H9 (cell line): ENCODE results near the gene COL27A1. TPM values are rescaled to one million over a fixed set of nuclear protein-coding genes. Genes with fewer than 3 reads are reported as not detected.

Experiments used
- DNase-seq: peaks from one replicate; pipeline ENCODE4 v3.0.0-alpha.2; 2017
- H2AFZ ChIP-seq: one replicate; pipeline ENCODE4 v1.6.1; 2013; ENCODE audit warnings: mild to moderate bottlenecking, low read length, control low read depth, moderate library complexity
- H2AK5ac ChIP-seq: 2 replicates; pipeline ENCODE4 v1.6.1; 2013; ENCODE audit warnings: low read length, control low read depth, mixed read lengths; ENCODE audit not compliant: insufficient read length
- H2BK120ac ChIP-seq: one replicate; pipeline ENCODE4 v1.6.1; 2013; ENCODE audit warnings: low read depth, mild to moderate bottlenecking, low read length, control low read depth, inconsistent platforms; ENCODE audit not compliant: poor library complexity, severe bottlenecking
- H2BK12ac ChIP-seq: 2 replicates; pipeline ENCODE4 v1.6.1; 2013; ENCODE audit warnings: low read length, control low read depth, mixed read lengths, low read depth; ENCODE audit not compliant: insufficient read length
- H2BK15ac ChIP-seq: 2 replicates; pipeline ENCODE4 v1.6.1; 2013; ENCODE audit warnings: low read depth, low read length, control low read depth
- H2BK20ac ChIP-seq: one replicate; pipeline ENCODE4 v1.6.1; 2013; ENCODE audit warnings: low read depth, mild to moderate bottlenecking, low read length, control low read depth, inconsistent platforms; ENCODE audit not compliant: poor library complexity, severe bottlenecking
- H2BK5ac ChIP-seq: 2 replicates; pipeline ENCODE4 v1.6.1; 2013; ENCODE audit warnings: low read length, control low read depth, mixed read lengths; ENCODE audit not compliant: insufficient read length
- H3K14ac ChIP-seq: 2 replicates; pipeline ENCODE4 v1.6.1; 2013; ENCODE audit warnings: low read length, control low read depth; ENCODE audit not compliant: insufficient read depth
- H3K18ac ChIP-seq: 2 replicates; pipeline ENCODE4 v1.6.1; 2013; ENCODE audit warnings: low read depth, mild to moderate bottlenecking, mixed read lengths, low read length, control low read depth; ENCODE audit not compliant: insufficient read length
- H3K23ac ChIP-seq: 2 replicates; pipeline ENCODE4 v1.6.1; 2013; ENCODE audit warnings: low read length, control low read depth, mixed read lengths, low read depth; ENCODE audit not compliant: insufficient read length
- H3K23me2 ChIP-seq: 2 replicates; pipeline ENCODE4 v1.6.1; 2013; ENCODE audit warnings: low read depth, mild to moderate bottlenecking, mixed read lengths, low read length, control low read depth; ENCODE audit not compliant: insufficient read length, poor library complexity, severe bottlenecking
- H3K27ac ChIP-seq: 2 replicates; pipeline ENCODE4 v1.5.1; 2013; ENCODE audit warnings: low read length, control low read depth, mixed read lengths, low read depth; ENCODE audit not compliant: insufficient read length
- H3K27me3 ChIP-seq: 2 replicates; pipeline ENCODE4 v1.6.1; 2013; ENCODE audit warnings: low read length, control low read depth, inconsistent platforms; ENCODE audit not compliant: insufficient read depth
- H3K4ac ChIP-seq: 2 replicates; pipeline ENCODE4 v1.6.1; 2013; ENCODE audit warnings: low read depth, mild to moderate bottlenecking, control low read depth, inconsistent platforms, low read length, moderate library complexity
- H3K4me1 ChIP-seq: 2 replicates; pipeline ENCODE4 v1.6.1; 2013; ENCODE audit warnings: low read length, control low read depth, inconsistent platforms; ENCODE audit not compliant: insufficient read depth
- H3K4me2 ChIP-seq: 2 replicates; pipeline ENCODE4 v1.6.1; 2013; ENCODE audit warnings: low read length, control low read depth, mixed read lengths; ENCODE audit not compliant: insufficient read length, insufficient read depth
- H3K56ac ChIP-seq: 2 replicates; pipeline ENCODE4 v1.6.1; 2013; ENCODE audit warnings: low read depth, mild to moderate bottlenecking, mixed read lengths, low read length, control low read depth; ENCODE audit not compliant: insufficient read length
- H3K79me1 ChIP-seq: 2 replicates; pipeline ENCODE4 v1.6.1; 2013; ENCODE audit warnings: low read depth, mild to moderate bottlenecking, moderate library complexity, low read length, control low read depth, inconsistent platforms; ENCODE audit not compliant: insufficient read depth, poor library complexity, severe bottlenecking
- H3K79me2 ChIP-seq: 2 replicates; pipeline ENCODE4 v1.6.1; 2013; ENCODE audit warnings: low read length, control low read depth, inconsistent platforms; ENCODE audit not compliant: insufficient read depth
- H3K9ac ChIP-seq: 2 replicates; pipeline ENCODE4 v1.6.1; 2013; ENCODE audit warnings: low read length, control low read depth, mixed read lengths; ENCODE audit not compliant: insufficient read length; ENCODE audit errors: extremely low read depth
- H3K9me3 ChIP-seq: one replicate; pipeline ENCODE4 v1.6.1; 2013; ENCODE audit warnings: low read depth, low read length, inconsistent platforms; ENCODE audit not compliant: control insufficient read depth
- H3T11ph ChIP-seq: one replicate; pipeline ENCODE4 v1.6.1; 2013; ENCODE audit warnings: mild to moderate bottlenecking, low read length, control low read depth, inconsistent platforms
- H4K20me1 ChIP-seq: one replicate; pipeline ENCODE4 v1.6.1; 2013; ENCODE audit not compliant: control insufficient read depth, insufficient read length, insufficient read depth
- H4K5ac ChIP-seq: 2 replicates; pipeline ENCODE4 v1.6.1; 2013; ENCODE audit warnings: low read depth, mild to moderate bottlenecking, mixed read lengths, low read length, control low read depth; ENCODE audit not compliant: insufficient read length
- H4K8ac ChIP-seq: replicated peaks from 2 replicates; pipeline ENCODE4 v1.6.1; 2013; ENCODE audit warnings: low read length, control low read depth, mixed read lengths, low read depth; ENCODE audit not compliant: insufficient read length
- H4K91ac ChIP-seq: 2 replicates; pipeline ENCODE4 v1.6.1; 2013; ENCODE audit warnings: low read depth, mild to moderate bottlenecking, moderate library complexity, mixed read lengths, low read length, control low read depth; ENCODE audit not compliant: insufficient read length
- H3K27ac Mint-ChIP-seq, 3 experiments: 2 replicates in 2 of 3; 3 replicates in 1 of 3; pipeline ENCODE4 v1.8.0; 2020 to 2021; ENCODE audit warnings: mixed read lengths in 3 of 3, mild to moderate bottlenecking in 1 of 3, moderate library complexity in 1 of 3
- H3K27me3 Mint-ChIP-seq: 2 replicates; pipeline ENCODE4 v1.8.0; 2021; ENCODE audit warnings: low read depth, mild to moderate bottlenecking, moderate library complexity, mixed read lengths
- H3K36me3 Mint-ChIP-seq, 3 experiments: 2 replicates in 2 of 3; 3 replicates in 1 of 3; pipeline ENCODE4 v1.8.0; 2020 to 2021; ENCODE audit warnings: low read depth in 3 of 3, mixed read lengths in 3 of 3; ENCODE audit not compliant: insufficient read depth in 1 of 3
- H3K4me1 Mint-ChIP-seq, 2 experiments: 2 replicates each; pipeline ENCODE4 v1.8.0; 2020; ENCODE audit warnings: mixed read lengths in 2 of 2
- H3K4me3 Mint-ChIP-seq, 2 experiments: 2 replicates in 1 of 2; 3 replicates in 1 of 2; pipeline ENCODE4 v1.8.0; 2020 to 2021; ENCODE audit warnings: mild to moderate bottlenecking in 2 of 2, mixed read lengths in 2 of 2, moderate library complexity in 1 of 2
- H3K9me3 Mint-ChIP-seq, 2 experiments: 2 replicates in 1 of 2; 3 replicates in 1 of 2; pipeline ENCODE4 v1.8.0; 2020; ENCODE audit warnings: mild to moderate bottlenecking in 2 of 2, mixed read lengths in 2 of 2, moderate library complexity in 1 of 2
- WGBS: extraction: QIAGEN DNeasy Blood & Tissue Kit; methylation state at CpG from one replicate; pipeline ENCODE4 v1.1.7; 2013; ENCODE audit warnings: missing lambda C conversion rate, low lambda C conversion rate, mixed read lengths; ENCODE audit not compliant: insufficient read length; ENCODE audit errors: extremely low coverage; 5-methylcytosine and 5-hydroxymethylcytosine counted together
- total RNA-seq: library from RNA; stranded (reverse); gene quantifications from 2 replicates; pipeline ENCODE4 v1.2.1, GENCODE V29; 2021
- TF ChIP-seq, protein P1 (sequence below): fragments of 200-600 bp; sonication (generic); conservative IDR thresholded peaks from 3 replicates; pipeline ENCODE4 v1.8.0; 2021; ENCODE audit warnings: antibody characterized with exemption, mild to moderate bottlenecking

The COL27A1 gene
- total RNA-seq, 1 experiment from 2014 or later = 17.9 TPM

DNA sequence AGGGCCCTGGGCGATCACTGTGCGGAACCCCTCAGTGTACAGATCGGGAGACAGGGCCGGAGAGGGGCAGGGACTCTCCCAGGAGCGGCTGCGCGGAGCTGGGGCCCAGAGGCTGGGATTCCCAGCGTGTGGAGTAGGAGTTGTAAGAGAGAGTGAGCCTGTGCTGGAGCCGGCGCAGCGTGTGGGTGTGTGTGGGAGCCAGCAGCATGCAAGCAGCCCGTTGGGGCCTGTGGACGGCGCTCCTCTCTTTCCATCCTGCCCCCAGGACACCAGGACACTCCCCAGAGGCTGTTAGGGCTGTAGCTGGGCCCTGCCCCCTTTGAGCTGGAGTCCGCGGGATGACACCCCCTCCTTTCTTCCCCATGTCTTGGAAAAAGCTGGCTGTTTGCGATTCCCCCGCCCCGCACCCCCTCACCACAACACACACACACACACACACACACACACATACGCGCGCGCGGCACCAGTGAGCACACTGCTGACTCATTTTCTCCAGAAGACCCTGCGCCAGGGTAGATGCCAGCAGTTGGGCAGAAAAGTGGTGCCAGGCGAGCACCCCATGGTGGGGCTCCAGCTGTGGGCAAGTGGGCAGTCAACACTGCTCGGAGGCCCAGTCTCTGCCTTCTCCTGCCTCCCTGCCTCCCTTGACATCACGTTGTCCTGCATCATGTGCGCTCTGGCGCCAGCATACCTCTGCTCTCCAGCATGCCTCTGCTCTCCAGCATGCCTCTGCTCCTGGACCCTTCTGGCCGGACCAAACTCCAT is 1.5 kb downstream of the COL27A1 start:
- Histone ChIP-seq H3K4me2 (peak overlapping the region; percentile 57), H4K91ac (no peak overlapping the region), H3K9me3 (no peaks in the 10 kb centered on the region), H4K5ac (no peak overlapping the region), H3T11ph (no peak overlapping the region), H3K27ac (no peak overlapping the region), H3K4me1 (no peaks in the 10 kb centered on the region), H3K79me1 (no peaks in the 10 kb centered on the region), H3K9ac (peak overlapping the region; percentile 10), H3K27me3 (peaks cover 10% of the 10 kb centered on the region), H3K23me2 (peaks cover 14% of the 10 kb centered on the region), H2BK5ac (no peak overlapping the region), H3K4ac (no peak overlapping the region), H3K18ac (no peak overlapping the region), H2BK12ac (no peak overlapping the region), H2AK5ac (no peak overlapping the region), H2BK15ac (no peak overlapping the region), H3K14ac (no peak overlapping the region), H2BK20ac (no peak overlapping the region), H2BK120ac (no peak overlapping the region), H2AFZ (no peak overlapping the region), H3K56ac (no peak overlapping the region), H4K8ac (no peak overlapping the region), H3K79me2 (no peaks in the 10 kb centered on the region; the same call in 1 of the 2 replicates), H3K23ac (no peak overlapping the region), H4K20me1 (no peaks in the 10 kb centered on the region)
- Mint-ChIP-seq H3K27ac (peak overlapping the region in 1 of 3 experiments; percentile 6; a peak in 2 of 7 replicates), H3K4me3 (peak overlapping the region; percentile 76 to 86), H3K27me3 (peaks cover 60% of the 10 kb centered on the region), H3K9me3 (no peaks in the 10 kb centered on the region; a peak in 1 of 5 replicates), H3K4me1 (peaks cover 33 to 42% of the 10 kb centered on the region in 2 experiments), H3K36me3 (peaks cover 2 to 5% (median 4%) of the 10 kb centered on the region in 3 experiments; a peak in 5 of 7 replicates)
- TF ChIP-seq, protein P1, sequence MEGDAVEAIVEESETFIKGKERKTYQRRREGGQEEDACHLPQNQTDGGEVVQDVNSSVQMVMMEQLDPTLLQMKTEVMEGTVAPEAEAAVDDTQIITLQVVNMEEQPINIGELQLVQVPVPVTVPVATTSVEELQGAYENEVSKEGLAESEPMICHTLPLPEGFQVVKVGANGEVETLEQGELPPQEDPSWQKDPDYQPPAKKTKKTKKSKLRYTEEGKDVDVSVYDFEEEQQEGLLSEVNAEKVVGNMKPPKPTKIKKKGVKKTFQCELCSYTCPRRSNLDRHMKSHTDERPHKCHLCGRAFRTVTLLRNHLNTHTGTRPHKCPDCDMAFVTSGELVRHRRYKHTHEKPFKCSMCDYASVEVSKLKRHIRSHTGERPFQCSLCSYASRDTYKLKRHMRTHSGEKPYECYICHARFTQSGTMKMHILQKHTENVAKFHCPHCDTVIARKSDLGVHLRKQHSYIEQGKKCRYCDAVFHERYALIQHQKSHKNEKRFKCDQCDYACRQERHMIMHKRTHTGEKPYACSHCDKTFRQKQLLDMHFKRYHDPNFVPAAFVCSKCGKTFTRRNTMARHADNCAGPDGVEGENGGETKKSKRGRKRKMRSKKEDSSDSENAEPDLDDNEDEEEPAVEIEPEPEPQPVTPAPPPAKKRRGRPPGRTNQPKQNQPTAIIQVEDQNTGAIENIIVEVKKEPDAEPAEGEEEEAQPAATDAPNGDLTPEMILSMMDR = no peak
- WGBS = no CpG with 5 or more reads among the region's 31 CpGs
- DNase-seq = peak; percentile 55
